Stimulated activated CD8-positive, alpha-beta memory T cell treated with anti-CD3 and anti-CD28 coated beads, Interleukin-7, amount 100 ng/mL, for 1 hour (primary cell): ENCODE results near the gene TMTC2.
"Not testable (repeated sequence)": the region's sequence is repeated elsewhere in the genome, so short reads cannot be mapped to it uniquely, and the experiment has no call there.

Experiments used
- DNase-seq, 2 donors: peaks; one replicate each; pipeline ENCODE4 v3.0.0-alpha.2; 2020; ENCODE audit warnings: low read depth in 2 of 2

TMTC2 gene

DNA sequence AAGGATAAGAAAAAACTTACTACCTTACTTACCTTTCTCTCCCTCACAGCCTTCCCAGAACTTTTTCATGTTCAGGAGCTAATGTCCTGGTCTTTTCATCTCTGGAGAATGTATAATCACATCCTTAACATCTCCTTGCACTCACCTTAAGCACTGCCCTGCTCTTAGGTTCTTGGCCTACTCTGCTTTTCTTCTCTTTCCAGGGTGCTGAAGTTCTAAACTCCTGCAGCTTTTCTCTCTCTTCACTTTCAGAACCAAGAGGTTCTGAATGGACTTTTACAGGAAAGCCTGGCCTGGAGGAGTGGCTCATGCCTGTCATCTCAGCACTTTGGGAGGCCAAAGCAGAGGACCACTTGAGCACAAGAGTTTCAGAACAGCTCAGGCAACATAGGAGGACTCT is 101.9 kb downstream of the TMTC2 start:
- no peak for DNase-seq

- DNase-seq = no peak
These were observed 103.0 kb downstream of the TMTC2 start for GRCh38 chr12:82789674-82790073.

DNA sequence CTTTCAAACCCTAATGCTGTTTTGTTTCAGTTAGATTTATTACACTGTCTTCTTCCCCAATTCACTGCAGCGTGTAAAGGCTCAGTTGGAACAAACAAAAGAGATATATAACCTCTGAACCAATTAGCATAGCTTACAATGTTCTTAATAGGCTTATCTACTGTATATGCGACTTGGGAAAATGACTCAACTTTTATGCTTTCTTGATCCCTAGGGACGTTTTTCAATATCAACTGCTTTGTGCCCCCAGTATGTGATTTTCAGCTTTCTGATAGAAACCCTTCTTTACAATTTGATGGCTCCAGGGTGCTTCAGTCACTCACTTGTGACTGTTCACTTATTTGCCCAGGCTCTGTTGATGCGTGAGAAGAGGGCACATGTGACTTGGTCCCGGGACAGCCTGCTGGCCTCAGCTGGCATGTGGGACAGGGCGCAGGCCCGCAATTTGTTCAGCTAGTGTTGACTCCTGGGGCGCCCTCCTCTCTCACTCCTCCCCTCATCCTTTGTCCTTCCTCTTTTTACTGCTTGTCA is 107.1 kb downstream of the TMTC2 start:
- no peak for DNase-seq

- no peak for DNase-seq
These were observed 110.8 kb downstream of the TMTC2 start for GRCh38 chr12:82797480-82797879.

GRCh38 chr12:82800185-82800584 is 113.5 kb downstream of the TMTC2 start:
- DNase-seq = no peak

- DNase-seq = no peak
These were observed 115.4 kb downstream of the TMTC2 start for GRCh38 chr12:82801951-82802610.

DNA sequence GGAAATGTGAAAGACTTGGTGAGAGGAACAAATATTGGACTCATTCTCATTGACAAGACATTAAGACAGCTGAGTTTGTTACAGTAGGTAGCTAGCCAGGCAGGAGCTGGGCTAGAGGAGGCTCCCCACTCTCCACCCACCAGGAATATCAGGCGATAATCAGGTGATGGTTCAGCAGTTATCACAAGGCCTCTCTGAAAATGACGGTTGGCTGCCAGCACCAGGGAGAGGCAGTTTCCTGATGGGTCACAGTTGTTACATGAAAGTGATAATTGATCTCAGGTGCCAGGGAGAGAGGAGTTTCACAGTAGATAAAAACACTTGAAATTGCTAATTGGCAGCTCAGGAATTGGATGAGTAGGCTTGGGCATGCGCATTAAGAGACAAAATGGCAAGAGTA is 116.5 kb downstream of the TMTC2 start:
- no peak for DNase-seq

DNA sequence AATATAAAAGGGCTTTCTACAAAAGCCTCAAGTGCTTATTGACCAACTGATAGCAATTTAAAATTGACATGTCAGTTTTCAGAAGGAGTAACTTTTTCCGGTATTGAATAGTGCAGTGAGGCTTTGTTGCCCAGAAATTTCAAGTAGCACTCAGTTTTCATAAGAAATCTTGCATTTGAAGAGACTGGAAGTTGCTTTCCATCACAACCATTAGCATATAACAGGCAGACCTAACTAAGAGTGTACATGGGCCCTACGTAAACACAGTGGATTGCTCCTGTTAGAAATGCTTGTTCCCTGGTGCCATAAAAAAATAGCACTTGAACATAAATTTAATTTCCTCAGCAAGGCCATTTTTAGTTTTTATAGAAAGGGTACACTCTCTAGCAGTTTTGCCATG is 117.9 kb downstream of the TMTC2 start:
- no peak for DNase-seq

DNA sequence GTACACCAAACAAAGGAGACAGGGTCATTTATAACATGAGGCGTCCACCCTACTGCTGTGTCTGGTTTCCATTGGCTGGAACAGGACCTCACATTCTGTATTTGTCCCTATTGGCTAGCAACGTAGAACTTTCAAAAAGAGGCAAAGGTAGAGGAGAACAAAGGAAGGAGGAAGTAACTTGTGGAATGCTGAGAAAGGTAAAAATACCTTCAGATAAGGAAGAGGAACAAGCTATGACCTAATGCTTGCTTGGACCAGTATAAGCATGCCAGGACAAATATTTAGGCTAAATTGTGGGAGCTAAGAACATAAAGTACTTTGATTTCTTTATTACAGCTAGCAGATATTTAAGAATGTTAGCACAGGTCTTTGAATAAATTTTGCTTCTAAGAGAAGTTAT is 118.3 kb downstream of the TMTC2 start:
- not testable (repeated sequence) for DNase-seq

- no peak for DNase-seq
These were observed 119.2 kb downstream of the TMTC2 start for GRCh38 chr12:82805812-82806497.

GRCh38 chr12:82807132-82807737 is 120.5 kb downstream of the TMTC2 start:
- DNase-seq = no peak

- DNase-seq = no peak
These were observed 123.9 kb downstream of the TMTC2 start for GRCh38 chr12:82810568-82810967.

GRCh38 chr12:82817368-82817767 is 130.7 kb downstream of the TMTC2 start:
- no peak for DNase-seq

GRCh38 chr12:82818271-82819035 is 131.7 kb downstream of the TMTC2 start:
- no peak for DNase-seq

- no peak for DNase-seq
These were observed 139.8 kb downstream of the TMTC2 start for GRCh38 chr12:82826505-82826904.

- DNase-seq = no peak
These were observed 145.4 kb downstream of the TMTC2 start for GRCh38 chr12:82832096-82832495.

- no peak for DNase-seq
These were observed 146.3 kb downstream of the TMTC2 start for GRCh38 chr12:82832981-82833380.

DNA sequence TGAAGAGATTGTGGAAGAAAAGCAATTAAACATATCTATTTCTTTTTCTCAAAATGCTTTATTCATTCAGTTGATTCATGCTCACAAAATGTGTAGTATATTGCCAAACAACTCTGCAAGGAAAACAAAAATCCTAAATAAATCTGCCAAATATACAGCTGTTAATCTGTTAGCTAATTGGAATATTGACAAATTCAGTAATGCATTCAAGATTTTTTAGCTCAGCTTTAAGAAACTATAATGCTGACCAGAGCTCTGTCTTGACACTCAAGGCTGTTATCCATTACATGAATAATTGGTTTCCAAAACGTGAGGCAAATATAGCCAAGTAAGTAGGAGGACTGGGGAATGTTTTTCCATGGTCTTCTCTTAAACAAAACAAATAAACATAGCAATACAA is 146.8 kb downstream of the TMTC2 start:
- DNase-seq = no peak

DNA sequence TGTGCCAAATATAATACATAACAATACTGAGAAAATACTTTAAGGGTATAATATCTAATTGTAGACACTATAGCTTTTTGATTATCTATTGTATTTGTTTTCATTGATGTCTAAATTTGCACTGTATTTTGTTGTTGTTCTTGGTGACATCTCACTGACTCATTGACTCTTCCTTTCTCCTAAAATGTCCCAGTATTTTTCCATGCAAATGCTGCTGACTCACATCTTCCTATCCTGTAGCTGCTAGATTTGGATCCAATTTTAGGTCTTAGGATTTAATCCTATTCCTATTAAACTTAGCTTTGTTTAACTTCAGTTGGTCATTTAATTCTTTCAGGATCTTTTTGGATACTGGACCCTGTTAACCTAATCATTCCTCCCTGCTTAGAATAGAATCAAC is 148.5 kb downstream of the TMTC2 start:
- no peak for DNase-seq

DNA sequence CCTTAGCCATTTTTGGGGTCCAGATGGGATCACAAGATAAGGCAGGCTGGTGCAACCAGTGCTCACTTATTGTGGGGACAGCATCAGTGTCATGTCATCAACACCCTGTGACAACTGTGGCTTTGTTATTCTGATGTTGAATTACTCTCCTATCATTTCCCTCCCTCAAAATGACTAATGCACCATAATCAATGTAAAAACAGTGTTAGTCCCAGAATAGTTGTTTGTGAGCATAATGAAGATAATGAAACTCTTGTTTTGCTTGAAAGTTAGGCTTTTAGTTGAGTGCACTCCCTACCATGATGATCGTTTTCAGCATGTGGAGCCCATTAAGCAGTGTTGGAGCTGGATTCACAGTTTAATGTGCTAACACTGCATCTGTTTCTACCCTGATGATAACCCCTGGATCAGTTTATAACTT is 151.4 kb downstream of the TMTC2 start:
- DNase-seq = no peak

DNA sequence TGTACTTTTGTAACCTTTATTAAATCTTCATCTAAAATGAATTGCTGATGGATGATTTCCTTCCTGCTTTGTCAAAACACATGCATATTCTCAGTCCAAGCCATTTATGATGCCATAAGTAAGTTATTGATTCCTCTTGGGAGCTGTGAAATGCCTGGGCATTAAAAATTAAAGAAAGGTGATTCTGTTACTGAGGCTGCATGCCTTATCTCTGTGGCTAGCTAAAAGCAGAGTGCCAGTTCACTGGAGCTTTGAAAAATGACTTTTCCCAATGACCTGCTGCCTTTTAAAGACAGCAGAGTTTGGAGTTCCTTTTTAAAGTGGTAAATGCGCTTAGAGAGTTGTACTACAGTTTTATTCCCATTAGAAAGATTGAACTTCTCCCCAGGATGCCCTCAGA is 152.1 kb downstream of the TMTC2 start:
- DNase-seq = no peak

- DNase-seq = no peak
These were observed 153.1 kb downstream of the TMTC2 start for GRCh38 chr12:82839796-82840195.
